GM19193 (cell line): ENCODE results near the gene C4orf46.
A peak's percentile ranks its signal among the peaks of the same experiment; 100 is the strongest.

ENCODE experiments used
- POLR2A ChIP-seq: IDR thresholded peaks from 4 replicates; pipeline ENCODE4 v1.6.1; 2011; ENCODE audit not compliant: insufficient read depth, insufficient read length; ENCODE audit errors: extremely low read depth

C4orf46 gene

DNA sequence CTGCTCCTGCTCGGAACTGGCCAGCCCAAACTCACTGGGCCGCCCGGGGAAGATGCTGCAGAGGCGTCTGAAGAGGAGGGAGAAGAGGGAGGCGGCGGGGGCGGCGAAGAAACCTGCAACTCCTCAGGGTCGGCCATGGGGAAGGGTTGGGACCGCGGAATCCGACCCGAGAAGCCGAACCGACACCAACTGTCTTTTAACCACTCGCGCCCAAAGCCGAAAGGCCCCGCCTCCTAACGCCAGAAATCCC is at the start of gene C4orf46:
Gene C4orf46, minus strand, starts transcription at position 223 of the 250 bp plus-strand sequence. Its CDS starts 86 bp downstream, at position 137.
- no peak for TF ChIP-seq POLR2A

DNA sequence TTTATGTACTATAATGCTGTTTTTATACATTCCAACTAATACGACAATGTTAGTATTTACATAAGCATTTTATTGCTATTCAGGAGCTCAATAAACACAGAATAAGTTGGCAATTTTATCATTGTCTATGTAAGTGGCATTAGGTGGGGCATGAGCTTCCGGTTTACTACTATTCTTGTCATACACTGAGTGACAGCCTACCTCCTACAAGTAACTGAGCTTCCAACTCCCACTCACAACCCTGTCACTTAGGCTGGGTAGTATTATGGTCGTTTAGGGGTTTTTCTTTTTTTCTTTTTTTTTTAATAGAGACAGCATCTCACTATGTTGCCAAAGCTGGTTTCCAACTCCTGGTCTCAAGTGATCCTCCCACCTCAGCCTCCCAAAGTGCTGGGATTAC is 44.1 kb upstream of the C4orf46 start:
- TF ChIP-seq POLR2A, result no peak

DNA sequence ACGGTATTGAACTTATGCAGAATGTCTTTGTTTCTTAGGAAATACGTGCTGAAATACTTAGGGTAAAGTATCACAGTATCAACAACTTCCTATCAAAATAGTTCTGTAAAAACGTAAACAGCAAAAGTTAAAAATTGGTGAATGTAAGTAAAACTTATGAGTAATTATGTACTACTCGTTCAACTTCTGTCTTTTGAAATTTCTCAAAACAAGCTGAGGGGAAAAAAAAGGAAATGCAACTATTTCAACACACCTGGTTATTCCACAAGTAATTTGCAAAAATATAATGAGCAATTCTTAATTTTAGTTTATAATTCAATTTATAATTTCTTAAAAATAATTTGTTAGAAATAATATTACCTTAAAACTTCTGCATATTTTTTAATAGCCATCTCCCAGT is 43.2 kb upstream of the C4orf46 start:
- no peak for TF ChIP-seq POLR2A

DNA sequence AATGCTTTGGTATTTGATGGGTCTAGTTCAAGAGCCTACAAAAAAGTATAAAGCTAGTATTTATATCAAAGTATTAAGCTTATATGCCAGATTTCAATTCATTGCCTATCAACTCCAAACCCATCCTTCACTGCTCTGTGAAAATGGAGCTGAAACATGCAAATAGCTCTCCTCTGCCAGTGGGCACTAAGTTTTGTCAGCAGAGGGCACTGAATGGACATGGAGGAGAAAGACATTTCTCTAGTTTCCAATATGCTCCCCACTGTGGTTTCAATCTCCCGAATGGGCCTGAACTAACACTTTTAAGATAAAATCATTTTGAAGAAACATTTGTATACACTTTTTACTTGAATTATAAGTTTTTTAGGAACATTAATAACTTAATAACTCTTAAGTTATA is 39.1 kb upstream of the C4orf46 start:
- no peak for TF ChIP-seq POLR2A

DNA sequence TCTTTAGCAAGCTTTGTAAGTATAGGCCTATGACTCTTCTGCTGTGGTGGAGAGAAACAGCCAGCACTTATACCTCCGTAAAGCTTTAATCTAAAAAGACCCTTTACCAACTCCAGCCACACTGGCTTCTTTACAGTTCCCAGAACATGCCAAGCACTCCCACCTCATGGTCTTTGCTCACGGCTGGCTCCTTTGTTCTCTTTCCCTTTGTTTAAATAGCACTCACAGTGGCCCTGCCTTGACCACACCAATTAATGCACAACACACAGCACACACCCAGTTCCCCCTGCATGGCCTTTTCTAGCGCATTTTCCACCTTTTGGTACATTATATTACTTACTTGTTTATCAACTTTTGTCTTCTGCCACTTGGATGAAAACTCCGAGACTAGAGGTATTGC is 32.6 kb upstream of the C4orf46 start:
- TF ChIP-seq POLR2A, result no peak

DNA sequence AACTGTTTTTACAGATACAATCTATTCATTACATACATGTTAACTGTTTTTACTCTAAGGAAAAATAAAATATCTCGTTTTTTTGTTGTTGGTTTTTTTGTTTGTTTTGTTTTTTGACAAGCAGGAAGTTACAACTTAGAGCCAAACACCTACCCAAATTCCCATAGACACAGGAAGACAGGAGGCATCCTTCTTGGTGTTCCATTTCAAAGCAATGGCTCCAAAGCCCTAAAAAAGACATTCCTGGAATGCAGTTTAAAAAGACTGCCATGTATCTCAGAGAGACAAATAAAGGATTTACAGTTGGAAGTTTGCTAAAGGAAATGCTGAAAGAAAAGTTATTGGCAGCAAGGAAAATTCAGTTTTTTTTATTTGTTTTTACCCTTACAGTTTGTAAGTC is 17.1 kb upstream of the C4orf46 start:
- TF ChIP-seq POLR2A, result no peak

DNA sequence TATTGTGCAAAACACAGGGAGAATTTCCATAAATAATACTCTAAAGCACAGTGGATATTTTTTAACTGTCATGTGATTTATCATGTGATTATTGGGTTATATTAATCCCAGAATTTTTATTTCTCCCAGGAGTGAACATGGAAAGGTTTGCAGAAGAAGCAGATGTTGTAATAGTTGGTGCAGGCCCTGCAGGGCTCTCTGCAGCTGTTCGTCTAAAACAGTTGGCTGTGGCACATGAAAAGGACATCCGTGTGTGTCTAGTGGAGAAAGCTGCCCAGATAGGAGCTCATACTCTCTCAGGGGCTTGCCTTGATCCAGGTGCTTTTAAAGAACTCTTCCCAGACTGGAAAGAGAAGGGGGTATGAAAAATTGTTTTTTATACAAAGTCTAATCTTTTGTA is 10.4 kb upstream of the C4orf46 start:
- no peak for TF ChIP-seq POLR2A

DNA sequence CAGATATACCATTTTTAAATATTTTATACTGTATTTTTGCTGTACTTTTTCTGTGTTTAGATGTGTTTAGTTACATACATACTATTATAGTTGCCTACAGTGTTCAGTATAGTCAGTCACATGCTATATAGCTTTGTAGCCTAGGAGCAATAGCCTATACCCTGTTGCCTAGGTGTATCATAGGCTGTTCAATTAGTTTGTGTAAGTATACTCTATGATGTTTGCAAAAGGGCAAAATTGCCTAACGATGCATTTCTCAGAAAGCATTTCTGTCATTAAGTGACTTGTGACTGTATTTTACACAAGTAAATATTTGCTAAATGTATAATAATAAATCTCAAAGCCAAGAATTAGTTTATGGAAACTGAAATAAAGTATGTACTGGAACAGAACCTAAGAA is 9.9 kb upstream of the C4orf46 start:
- no peak for TF ChIP-seq POLR2A

DNA sequence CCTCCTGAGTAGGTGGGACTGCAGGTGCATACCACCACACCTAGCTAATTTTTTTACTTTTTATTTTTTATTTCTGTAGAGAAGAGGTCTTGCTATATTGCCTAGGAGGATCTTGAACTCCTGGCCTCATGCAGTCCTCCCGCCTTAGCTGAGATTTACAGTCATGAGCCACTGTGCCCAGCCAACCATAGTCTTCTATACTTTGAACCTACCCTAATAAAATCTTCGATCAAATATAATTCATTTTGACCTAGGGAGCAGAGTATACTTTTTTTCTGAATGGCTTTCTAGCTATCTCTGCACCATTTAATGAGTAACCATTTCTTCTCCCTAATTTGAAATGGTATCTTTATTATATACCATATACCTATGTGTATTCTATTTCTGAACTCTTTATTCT is 7.1 kb upstream of the C4orf46 start:
- TF ChIP-seq POLR2A, result no peak

DNA sequence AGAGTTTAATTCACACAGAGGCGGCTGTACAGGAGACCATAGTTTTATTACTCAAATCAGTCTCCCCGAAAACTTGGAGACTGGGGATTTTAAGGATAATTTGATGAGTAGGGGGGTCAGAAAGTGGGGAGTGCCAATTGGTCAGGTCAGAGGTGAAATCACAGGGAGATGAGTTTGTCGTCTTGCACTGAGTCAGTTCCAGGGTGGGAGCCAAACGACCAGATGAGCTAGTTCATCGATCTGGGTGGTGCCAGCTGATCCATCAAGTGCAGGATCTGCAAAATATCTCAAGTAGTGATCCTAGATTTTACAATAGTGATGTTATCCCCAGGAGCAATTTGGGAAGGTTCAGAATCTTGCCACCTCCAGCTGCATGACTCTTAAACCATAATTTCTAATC is 4.4 kb upstream of the C4orf46 start:
- TF ChIP-seq POLR2A, result no peak

DNA sequence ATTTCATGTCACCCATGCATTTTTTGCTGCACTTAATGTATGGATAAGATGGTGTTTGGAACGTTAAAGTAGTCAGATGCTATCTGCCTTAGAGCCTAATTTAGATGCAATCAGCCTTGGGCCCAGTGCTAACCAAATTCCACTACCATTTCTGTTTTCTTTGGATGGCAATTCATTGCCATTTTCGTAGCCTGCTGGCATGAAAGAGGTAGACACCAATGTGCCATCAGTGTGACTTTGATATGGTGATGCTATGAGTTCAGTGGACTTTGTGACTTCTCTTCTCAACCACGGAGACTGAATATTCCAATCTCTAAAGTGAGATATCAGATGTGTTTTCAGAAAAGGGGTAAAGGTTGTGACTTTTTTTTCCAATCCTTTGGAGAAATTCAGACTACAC is 1.9 kb upstream of the C4orf46 start:
- TF ChIP-seq POLR2A, result no peak

DNA sequence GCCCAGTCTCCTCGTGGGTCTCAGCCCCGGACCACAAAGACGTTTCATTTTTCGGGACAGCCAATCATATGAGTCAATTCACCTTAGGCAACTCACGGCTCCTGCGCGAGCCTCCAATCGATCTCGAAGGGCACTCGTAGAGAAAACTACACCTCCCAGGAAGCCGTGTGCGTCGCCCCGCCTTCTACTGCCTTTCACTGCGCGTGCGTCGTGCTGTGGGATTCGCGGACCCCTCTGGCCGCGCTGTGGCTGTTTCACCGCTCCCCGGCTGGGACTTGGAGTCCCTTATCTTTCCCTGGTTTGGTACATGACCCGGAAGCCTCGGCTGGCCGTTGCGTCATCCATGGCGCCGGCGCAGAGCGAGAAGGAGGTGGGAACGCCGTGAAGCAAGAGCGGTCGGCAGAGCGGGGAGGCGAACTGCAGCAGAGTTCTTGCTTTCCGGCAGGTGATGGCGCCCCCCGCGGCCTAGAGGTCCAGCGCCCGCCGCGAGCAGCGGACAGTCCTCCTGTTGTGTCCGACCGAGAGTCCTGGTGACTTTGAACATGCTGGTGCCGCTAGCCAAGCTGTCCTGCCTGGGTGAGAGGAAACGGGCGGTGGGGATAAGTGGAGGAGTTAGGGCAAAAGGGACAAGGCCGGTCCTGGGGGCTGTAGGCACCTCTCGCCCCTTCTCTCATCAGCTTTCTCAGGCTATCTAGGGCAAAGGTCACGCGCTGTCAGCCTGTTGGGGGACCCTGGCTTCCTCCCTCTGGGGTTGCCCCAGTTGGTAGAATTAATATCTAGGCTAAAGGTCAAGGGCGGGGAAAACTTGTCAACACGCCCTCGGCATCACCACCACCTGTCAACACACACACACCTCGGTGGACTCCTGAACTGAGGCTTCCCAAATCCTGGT is 474 bp upstream of the C4orf46 start, which contains the start of gene ETFDH:
Gene ETFDH, plus strand, starts transcription at position 382 of the 892 bp plus-strand sequence. Its CDS starts 161 bp downstream, at position 543.
- peak; percentile 59 for TF ChIP-seq POLR2A

DNA sequence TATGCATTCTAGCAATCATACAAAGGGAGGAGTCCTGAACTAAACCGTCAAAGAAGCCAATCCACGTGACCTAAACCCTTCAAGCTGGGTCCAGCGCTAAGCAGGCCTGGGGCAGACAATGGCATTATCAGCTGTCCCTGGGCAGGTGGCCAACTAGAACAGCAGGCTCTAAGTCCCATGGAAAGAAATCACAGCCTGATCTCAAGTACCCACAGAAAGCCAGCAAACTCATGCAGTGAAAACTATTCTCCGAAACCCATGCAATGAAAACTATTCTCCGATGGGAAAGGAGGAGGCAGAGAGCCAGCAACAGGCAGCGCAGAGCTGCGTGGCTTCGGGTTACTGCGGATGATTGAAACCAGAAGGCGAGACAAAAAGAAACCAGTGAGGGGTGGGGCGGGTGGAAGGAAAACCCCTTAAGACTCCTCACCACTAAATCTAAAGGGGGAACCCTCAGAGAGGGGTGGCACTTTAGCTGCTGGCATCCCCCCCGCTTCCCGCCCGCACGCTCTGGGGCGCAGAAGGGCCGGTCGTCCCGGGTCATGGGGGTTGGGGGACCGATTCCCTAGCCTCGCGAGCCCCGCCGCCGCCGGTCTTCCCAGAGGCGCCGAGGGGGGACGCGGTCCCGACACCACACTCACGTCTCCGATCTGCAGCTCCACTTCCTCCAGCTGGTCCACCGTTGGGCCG is 567 bp downstream of the C4orf46 start:
- peak; percentile 55 for TF ChIP-seq POLR2A

DNA sequence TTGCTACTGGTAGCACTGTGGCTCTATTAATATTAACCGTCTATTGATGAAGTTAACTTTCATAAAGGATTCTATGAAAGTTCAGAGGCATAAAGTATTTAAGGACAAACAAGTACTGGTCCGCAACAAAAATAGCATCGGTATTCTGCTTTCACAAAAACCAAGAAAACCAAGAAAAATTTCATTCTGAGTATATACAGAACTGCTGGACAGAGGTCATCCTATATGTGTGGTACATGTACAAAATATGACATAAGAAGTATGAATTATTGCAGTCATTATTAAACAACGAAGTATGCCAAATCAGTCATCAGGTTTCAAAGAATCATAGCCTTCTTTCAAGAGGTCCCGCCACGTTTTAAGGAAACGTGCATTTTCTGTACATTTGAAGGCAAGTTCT is 2.4 kb downstream of the C4orf46 start:
- no peak for TF ChIP-seq POLR2A

DNA sequence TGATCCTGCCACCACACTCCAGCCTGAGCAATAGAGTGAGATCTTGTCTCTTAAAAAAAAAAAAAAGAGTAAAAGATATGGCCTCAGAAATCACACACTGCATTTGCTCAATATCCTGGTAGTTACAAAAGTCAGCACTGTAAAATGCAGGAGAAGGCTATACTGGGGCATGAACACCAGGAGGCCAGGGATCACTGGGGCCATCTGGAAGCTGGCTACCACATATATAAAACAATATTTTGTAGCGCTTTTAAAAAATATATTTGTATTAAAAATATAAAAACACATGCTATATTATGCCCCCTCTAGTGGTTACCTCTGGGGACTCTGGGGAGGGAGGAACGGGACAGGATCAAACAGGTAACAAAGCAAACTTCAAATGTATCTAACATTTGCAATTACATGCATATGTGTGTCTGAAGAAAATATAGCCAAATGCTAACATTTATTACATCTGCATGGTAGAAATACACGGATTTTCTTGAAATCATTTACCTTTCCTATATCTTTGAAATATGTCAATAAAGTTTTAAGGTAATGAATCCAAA is 4.0 kb downstream of the C4orf46 start:
- no peak for TF ChIP-seq POLR2A

DNA sequence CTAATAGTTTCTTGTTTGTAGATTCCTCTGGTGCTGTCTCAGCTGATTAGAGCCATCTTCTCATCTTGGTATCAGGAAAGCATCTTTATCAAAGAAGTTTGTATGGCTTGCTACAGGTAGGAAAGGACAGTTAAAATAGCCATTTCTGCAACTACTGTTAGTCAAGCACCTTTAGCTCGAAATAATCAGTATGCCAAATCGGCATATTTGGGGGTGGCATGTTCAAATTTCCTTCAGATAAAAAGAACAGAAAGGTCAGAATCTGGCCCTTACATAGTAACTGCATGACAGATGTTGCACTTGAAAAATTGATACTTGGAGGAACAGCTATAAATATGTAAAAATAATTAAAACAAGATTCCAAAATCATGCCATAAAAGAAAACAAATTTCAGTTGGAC is 4.8 kb downstream of the C4orf46 start:
- TF ChIP-seq POLR2A, result no peak

DNA sequence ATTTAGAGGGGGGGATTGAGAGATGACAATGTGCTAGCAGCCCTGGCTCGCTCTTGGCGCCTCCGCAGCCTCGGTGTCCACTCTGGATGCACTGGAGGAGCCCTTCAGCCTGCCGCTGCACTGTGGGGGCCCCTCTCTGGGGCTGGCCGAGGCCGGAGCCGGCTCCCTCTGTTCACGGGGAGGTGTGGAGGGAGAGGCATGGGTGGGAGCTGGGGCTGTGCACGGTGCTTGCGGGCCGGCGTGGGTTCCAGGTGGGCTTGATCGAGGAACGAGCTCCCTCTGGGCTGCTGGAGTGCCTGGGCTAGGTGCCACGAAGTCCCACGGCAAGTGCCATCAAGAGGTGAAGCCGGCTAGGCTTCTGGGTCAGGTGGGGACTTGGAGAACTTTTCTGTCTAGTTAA is 6.9 kb downstream of the C4orf46 start:
- no peak for TF ChIP-seq POLR2A

DNA sequence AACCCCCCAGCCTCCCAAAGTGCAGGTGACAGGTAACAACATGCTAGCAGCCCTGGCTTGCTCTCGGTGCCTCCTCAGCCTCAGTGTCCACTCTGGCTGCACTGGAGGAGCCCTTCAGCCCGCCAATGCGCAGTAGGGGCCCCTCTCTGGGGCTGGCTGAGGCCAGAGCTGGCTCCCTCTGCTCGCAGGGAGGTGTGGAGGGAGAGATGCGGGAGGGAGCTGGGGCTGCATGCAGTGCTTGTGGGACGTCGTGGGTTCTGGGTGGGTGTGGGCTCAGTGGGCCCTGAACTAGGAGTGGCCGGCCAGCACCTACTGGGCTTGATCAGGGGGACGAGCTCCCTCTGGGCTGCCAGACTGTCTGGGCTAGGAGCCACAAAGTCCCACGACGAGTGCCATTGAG is 14.4 kb downstream of the C4orf46 start:
- no peak for TF ChIP-seq POLR2A
